HUES48 (cell line): ENCODE measurements around the gene DCTPP1.
"Not testable (repeated sequence)": the region's sequence is repeated elsewhere in the genome, so short reads cannot be mapped to it uniquely, and the experiment has no call there.

Experiments used
- H3K27ac ChIP-seq: one replicate; pipeline ENCODE4 v1.7.0; 2013; ENCODE audit warnings: low read depth, low read length, inconsistent platforms
- H3K27me3 ChIP-seq: 2 replicates; pipeline ENCODE4 v1.6.1; 2013; ENCODE audit warnings: mild to moderate bottlenecking, low read length; ENCODE audit not compliant: control insufficient read depth, insufficient read depth
- H3K36me3 ChIP-seq: 2 replicates; pipeline ENCODE4 v1.6.1; 2013; ENCODE audit warnings: low read length; ENCODE audit not compliant: control insufficient read depth, insufficient read depth
- H3K4me1 ChIP-seq: 2 replicates; pipeline ENCODE4 v1.6.1; 2013; ENCODE audit warnings: mild to moderate bottlenecking, low read length; ENCODE audit not compliant: control insufficient read depth, insufficient read depth
- H3K4me3 ChIP-seq: 2 replicates; pipeline ENCODE4 v1.5.1; 2013; ENCODE audit warnings: mild to moderate bottlenecking, low read depth, low read length
- H3K9ac ChIP-seq: 2 replicates; pipeline ENCODE4 v1.6.1; 2013; ENCODE audit warnings: mild to moderate bottlenecking, low read depth, low read length, moderate library complexity
- H3K9me3 ChIP-seq: 2 replicates; pipeline ENCODE4 v1.6.1; 2013; ENCODE audit warnings: low read length; ENCODE audit not compliant: control insufficient read depth, insufficient read depth

Gene DCTPP1

DNA sequence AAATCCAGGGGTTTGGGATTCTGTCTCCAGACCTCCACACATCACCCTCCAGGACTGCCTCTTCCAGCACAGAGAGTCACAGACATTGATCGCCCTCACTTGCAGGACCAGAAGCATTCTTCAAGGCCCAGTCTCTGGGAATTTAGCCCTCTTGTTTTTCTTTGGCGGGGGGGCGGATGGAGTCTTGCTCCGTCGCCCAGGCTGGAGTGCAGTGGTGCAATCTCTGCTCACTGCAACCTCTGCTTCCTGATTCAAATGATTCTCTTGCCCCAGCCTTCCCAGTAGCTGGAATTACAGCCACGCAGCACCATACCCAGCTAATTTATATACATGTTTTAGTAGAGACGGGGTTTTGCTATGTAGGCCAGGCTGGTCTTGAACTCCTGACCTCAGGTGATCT is 34.2 kb upstream of the DCTPP1 start:
- H3K36me3 ChIP-seq = no peaks in the 10 kb centered on the region
- no peaks in the 10 kb centered on the region for H3K9me3 ChIP-seq
- H3K4me1 ChIP-seq = no peaks in the 10 kb centered on the region

DNA sequence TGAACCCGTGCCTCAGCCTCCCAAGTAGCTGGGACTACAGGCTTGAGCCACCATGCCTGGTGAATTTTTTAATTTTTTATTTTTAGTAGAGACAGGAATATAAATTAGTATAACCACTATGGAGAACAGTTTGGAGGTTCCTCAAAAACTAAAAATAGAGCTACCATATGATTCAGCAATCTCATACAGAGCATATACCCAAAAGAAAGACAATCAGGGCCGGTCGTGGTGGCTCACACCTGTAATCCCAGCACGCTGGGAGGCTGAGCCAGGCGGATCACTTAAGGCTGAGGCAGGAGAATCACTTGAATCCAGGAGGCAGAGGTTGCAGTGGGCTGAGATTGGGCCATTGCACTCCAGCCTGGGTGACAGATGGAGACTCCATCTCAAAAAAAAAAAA is 31.6 kb upstream of the DCTPP1 start:
- not testable (repeated sequence) for H3K9me3 ChIP-seq, H3K27ac ChIP-seq, H3K4me1 ChIP-seq, H3K9ac ChIP-seq, H3K4me3 ChIP-seq, H3K27me3 ChIP-seq, H3K36me3 ChIP-seq

More for the DNA sequence above, 34.2 kb upstream of the DCTPP1 start:
- H3K4me3 ChIP-seq = no peak overlapping the region
- no peak overlapping the region for H3K9ac ChIP-seq
- H3K27me3 ChIP-seq = no peaks in the 10 kb centered on the region
- no peak overlapping the region for H3K27ac ChIP-seq

DNA sequence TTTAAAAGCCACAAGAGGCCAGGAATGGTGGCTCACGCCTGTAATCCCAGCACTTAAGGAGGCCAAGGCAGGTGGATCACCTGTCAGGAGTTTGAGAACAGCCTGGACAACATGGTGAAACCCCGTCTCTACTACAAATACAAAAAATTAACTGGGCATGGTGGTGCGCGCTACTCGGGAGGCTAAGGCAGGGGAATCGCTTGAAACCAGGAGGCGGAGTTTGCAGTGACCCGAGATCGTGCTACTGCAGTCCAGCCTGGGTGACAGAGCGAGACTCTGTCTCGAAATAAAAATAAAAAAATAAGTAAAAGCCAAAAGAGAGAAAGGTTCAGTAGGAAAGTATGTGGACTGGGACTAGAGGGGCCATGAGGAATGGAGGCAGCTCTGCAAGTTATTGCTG is 29.6 kb upstream of the DCTPP1 start:
- Histone ChIP-seq H3K9ac (no peak overlapping the region), H3K27me3 (no peaks in the 10 kb centered on the region), H3K36me3 (no peaks in the 10 kb centered on the region), H3K4me3 (no peak overlapping the region), H3K27ac (no peak overlapping the region), H3K9me3 (no peaks in the 10 kb centered on the region), H3K4me1 (no peaks in the 10 kb centered on the region)

DNA sequence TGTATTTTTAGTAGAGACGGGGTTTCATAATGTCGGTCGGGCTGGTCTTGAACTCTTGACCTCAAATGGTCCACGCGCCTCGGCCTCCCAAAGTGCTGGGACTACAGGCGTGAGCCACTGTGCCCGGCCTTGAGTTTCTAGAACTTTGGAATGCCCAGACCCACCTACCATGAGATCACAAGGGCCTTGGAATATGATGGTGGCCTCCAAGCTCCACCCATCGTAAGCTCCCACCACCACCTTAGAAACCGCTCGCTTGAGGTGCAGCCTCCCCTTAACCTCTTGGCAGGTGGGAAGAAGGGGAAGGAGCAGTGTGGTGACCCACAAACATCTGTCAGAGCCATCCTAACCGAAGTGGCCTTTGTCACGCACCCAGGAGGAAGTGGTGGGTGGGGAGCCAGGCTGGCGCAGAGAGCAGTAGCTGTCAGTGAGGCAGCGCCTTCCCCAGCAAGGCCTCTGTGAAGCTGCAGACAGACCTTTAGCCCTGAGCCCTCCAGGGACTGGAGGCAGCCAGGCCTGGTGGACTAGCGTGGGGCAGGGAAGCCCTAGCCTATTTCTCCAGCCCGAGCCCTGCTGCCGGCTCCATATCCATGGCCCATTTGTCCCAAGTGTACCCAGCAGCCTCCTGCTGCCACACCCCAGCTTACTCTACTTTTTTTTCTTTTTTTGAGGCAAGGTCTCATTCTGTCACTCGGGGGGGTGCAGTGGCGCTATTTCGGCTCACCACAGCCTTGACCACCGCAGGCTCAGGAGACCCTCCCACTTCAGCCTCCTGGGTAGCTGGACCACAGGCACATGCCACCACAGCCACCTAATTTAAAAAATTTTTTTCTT is 28.9 kb upstream of the DCTPP1 start:
- H3K27ac ChIP-seq = no peak overlapping the region
- no peaks in the 10 kb centered on the region for H3K27me3 ChIP-seq
- H3K36me3 ChIP-seq = no peaks in the 10 kb centered on the region
- H3K9ac ChIP-seq = no peak overlapping the region
- H3K4me1 ChIP-seq = no peaks in the 10 kb centered on the region
- H3K4me3 ChIP-seq = no peak overlapping the region
- H3K9me3 ChIP-seq = no peaks in the 10 kb centered on the region

DNA sequence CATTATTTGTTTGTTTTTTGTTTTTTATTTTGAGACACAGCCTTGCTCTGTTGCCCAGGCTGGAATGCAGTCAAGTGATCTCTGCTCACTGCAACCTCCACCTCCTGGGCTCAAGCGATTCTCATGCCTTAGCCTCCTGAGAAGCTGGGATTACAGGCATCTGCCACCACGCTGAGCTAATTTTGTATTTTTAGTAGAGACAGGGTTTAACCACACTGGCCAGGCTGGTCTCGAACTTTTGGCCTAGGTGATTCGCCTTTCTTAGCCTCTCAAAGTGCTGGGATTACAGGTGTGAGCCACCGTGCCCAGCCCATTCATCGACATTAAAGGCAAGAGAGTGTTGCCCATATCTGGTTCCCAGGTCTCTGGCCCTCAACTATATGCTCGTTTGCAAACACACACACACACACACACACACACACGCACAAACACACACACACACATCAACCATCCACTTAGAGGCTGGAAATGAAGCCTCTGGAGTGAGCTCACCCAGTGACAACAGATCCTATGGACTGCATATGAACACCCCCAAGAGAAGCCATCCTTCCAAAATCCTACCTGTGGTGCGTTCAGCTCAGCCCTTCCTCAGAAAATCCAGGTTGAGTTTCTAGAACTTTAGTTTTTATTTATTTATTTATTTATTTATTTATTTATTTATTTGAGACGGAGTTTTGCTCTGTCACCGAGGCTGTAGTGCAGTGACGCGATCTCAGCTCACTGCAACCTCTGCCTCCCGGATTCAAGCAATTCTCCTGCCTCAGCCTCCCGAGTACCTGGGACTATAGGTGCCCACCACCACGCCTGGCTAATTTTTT is 28.1 kb upstream of the DCTPP1 start:
- H3K4me3 ChIP-seq = no peak overlapping the region
- H3K27ac ChIP-seq = no peak overlapping the region
- no peaks in the 10 kb centered on the region for H3K27me3 ChIP-seq
- H3K9me3 ChIP-seq = no peaks in the 10 kb centered on the region
- no peak overlapping the region for H3K9ac ChIP-seq
- no peaks in the 10 kb centered on the region for H3K36me3 ChIP-seq
- H3K4me1 ChIP-seq = no peaks in the 10 kb centered on the region

DNA sequence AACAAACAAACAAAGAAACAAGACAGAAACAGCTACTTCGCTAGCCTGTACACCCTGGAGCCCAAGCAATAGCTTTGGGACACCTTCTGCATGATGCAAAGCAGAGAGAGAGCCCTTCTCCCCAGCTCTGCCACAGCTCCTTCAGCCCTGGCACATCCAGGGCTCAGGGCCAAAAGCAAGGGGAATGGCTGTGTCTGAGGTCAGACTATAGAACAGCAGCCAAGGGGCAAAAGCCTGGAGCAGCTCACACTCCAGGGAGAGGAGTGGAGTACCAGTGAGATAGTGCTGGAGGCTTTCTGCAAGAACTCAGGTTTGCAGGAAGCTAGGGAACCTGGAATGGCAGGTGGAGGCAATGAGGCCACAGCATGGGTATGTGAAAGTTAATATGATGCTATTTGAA is 27.4 kb upstream of the DCTPP1 start:
- Histone ChIP-seq H3K4me1 (no peaks in the 10 kb centered on the region), H3K9me3 (no peaks in the 10 kb centered on the region), H3K27ac (no peak overlapping the region), H3K9ac (no peak overlapping the region), H3K27me3 (no peaks in the 10 kb centered on the region), H3K36me3 (no peaks in the 10 kb centered on the region), H3K4me3 (no peak overlapping the region)

DNA sequence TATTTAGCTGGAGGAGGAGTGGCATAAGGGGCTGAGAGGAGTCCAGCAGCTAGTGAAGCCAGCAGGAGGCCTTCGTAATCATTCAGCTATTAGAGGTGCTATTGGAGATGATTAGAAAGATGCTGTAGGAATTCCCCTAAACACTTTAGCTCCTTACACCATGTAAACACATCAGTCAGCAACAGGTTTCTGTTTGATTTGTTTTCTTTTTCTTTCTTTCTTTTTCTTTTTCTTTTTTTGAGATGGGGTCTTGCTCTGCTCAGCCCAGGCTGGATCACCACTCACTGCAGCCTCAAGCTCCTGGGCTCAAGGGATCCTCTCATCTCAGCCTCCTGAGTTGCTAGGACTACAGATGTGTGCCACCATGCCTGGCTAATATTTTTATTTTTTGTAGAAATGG is 26.5 kb upstream of the DCTPP1 start:
- no peak overlapping the region for H3K27ac ChIP-seq
- H3K27me3 ChIP-seq = no peaks in the 10 kb centered on the region
- H3K36me3 ChIP-seq = no peaks in the 10 kb centered on the region
- no peaks in the 10 kb centered on the region for H3K9me3 ChIP-seq
- H3K4me3 ChIP-seq = no peak overlapping the region
- no peaks in the 10 kb centered on the region for H3K4me1 ChIP-seq
- H3K9ac ChIP-seq = no peak overlapping the region

DNA sequence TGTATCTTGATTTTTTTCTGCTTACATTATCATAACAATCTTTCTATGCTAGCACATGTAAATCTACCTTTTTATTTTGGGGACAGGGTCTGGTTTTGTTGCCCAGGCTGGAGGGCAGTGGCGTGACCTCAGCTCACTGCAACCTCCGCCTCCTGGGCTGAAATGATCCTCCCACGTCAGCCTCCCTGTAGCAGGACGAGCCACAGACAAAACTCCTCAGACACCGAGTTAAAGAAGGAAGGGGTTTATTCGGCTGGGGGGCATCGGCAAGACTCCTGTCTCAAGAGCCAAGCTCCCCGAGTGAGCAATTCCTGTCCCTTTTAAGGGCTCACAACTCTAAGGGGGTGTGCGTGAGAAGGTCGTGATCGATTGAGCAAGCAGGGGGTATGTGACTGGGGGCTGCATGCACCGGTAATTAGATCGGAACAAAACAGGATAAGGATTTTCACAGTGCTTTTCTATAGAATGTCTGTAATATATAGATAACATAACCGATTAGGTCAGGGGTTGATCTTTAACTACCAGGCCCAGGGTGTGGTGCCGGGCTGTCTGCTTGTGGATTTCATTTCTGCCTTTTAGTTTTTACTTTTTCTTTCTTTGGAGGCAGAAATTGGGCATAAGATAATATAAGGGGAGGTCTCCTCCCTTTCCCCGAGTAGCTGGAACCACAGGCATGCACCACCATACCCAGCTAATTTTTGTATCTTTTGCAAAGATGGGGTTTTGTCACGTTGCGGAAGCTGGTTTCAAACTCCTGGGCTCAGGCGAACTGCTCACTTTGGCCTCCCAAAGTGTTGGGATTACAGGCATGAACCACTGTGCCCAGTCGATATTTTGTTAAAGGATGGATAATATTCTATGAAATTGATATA is 23.1 kb upstream of the DCTPP1 start:
- not testable (repeated sequence) for H3K27me3 ChIP-seq, H3K9ac ChIP-seq, H3K4me3 ChIP-seq, H3K9me3 ChIP-seq, H3K27ac ChIP-seq, H3K36me3 ChIP-seq, H3K4me1 ChIP-seq

DNA sequence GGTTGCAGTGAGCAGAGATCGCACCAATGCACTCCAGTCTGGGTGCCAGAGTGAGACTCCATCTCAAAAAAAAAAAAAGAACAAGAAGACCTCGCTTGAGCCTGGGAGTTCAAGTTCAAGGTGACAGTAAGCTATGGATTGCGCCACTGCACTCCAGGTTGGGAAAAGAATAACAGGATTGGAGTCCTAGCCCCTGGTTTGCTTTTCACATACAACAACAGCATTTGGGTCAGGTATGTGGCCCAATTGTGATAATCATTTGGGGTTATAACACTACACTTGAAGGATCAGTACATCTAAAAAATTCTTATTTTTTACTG is 19.2 kb upstream of the DCTPP1 start:
- H3K4me1 ChIP-seq = peaks cover 6% of the 10 kb centered on the region
- no peaks in the 10 kb centered on the region for H3K27me3 ChIP-seq
- no peak overlapping the region for H3K4me3 ChIP-seq

DNA sequence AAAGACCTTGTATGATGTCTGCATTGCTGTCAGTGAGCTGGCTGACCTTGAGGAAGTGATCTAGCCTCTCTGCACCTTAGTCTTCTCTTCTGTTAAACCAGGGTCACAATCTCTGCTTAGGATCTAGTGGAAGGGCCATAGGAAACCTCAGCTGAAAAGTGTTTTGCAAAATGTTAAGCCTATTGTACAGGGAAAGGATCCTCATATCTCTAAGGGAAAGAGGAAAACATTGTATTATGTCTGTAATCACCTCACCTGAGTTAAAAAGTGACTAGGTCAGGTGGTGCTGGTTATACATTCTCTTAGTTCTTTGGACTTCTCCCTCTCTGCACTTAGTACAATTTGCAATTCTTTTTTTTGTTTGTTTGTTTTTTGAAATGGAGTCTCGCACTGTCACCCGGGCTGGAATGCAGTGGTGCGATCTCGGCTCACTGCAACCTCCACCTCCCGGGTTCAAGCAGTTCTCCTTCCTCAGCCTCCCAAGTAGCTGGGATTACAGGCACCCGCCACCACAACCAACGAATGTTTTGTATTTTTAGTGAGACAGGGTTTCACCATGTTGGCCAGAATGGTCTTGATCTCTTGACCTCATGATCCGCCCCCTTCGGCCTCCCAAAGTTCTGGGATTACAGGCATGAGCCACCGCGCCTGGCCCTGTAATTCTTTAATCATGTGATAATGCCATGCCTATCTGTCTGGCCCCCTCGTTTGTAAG is 17.8 kb upstream of the DCTPP1 start:
- Histone ChIP-seq H3K4me1 (peaks cover 6% of the 10 kb centered on the region), H3K36me3 (peaks cover 6% of the 10 kb centered on the region; the same call in 1 of the 2 replicates), H3K27me3 (no peaks in the 10 kb centered on the region), H3K4me3 (no peak overlapping the region), H3K27ac (no peak overlapping the region), H3K9me3 (no peaks in the 10 kb centered on the region), H3K9ac (no peak overlapping the region)

More for the DNA sequence above, 19.2 kb upstream of the DCTPP1 start:
- 0 out of 2 replicates have a peak, but pooled peaks cover 3% of the 10 kb centered on the region for H3K36me3 ChIP-seq
- H3K9me3 ChIP-seq = no peaks in the 10 kb centered on the region
- no peak overlapping the region for H3K9ac ChIP-seq
- no peak overlapping the region for H3K27ac ChIP-seq
